Tibial nerve (tissue), 4 donors: ENCODE results near the gene QPRT. TPM values are rescaled to one million over a fixed set of nuclear protein-coding genes. Genes with fewer than 3 reads are reported as not detected.

Source experiments
- total RNA-seq, 4 donors: library from RNA; depleted of rRNA; stranded (reverse); fragments of >200 nt; gene quantifications; one replicate each; pipeline ENCODE4 v1.1.0, GENCODE V29; 2016

The QPRT gene
- total RNA-seq, 4 donors from 2014 or later: 15.3 to 50.4 (median 38.5) TPM

Other genes with a start within 250 kb of the QPRT start
- gene BOLA2, start 224.8 kb upstream of the QPRT start, total RNA-seq: 10 to 100 TPM; 14.2 to 30.3 (median 22.1) TPM
- 10 to 100 TPM in 3 of 4 donors, 1 to 10 TPM in 1; 9.3 to 34.5 (median 16.1) TPM for gene SLX1B, start 224.6 kb upstream of the QPRT start, total RNA-seq
- gene SULT1A4, start 219.3 kb upstream of the QPRT start, total RNA-seq: 10 to 100 TPM in 2 of 4 donors, 1 to 10 TPM in 2; 3.5 to 14.4 (median 9.9) TPM
- gene NPIPB12, start 172.8 kb upstream of the QPRT start, total RNA-seq: 100 to 1,000 TPM in 3 of 4 donors, 10 to 100 TPM in 1; 62.6 to 164 (median 107) TPM
- gene SPN, start 15.9 kb upstream of the QPRT start, total RNA-seq: 1 to 10 TPM; 1.1 to 1.5 (median 1.3) TPM
- gene C16orf54, start 66.8 kb downstream of the QPRT start, total RNA-seq: 1 to 10 TPM in 1 of 4 donors, under 1 TPM in 3; 0.20 to 2.8 (median 0.61) TPM
- not detected for gene ZG16, start 99.1 kb downstream of the QPRT start, total RNA-seq
- gene KIF22, start 111.6 kb downstream of the QPRT start, total RNA-seq: 10 to 100 TPM; 19.9 to 42.8 (median 40.5) TPM
- gene MAZ, start 127.3 kb downstream of the QPRT start, total RNA-seq: 10 to 100 TPM; 40.0 to 75.9 (median 62.0) TPM
- 10 to 100 TPM; 10.0 to 28.4 (median 18.5) TPM for gene PRRT2, start 133.0 kb downstream of the QPRT start, total RNA-seq
- 10 to 100 TPM; 40.8 to 70.7 (median 61.0) TPM for gene PAGR1, start 137.0 kb downstream of the QPRT start, total RNA-seq
- gene MVP, start 141.3 kb downstream of the QPRT start, total RNA-seq: 100 to 1,000 TPM; 113 to 247 (median 177) TPM
- gene CDIPT, start 184.0 kb downstream of the QPRT start, total RNA-seq: 100 to 1,000 TPM in 2 of 4 donors, 10 to 100 TPM in 2; 80.0 to 121 (median 94.8) TPM
- 1 to 10 TPM in 2 of 4 donors, under 1 TPM in 2; 0.84 to 4.9 (median 1.3) TPM for gene SEZ6L2, start 220.4 kb downstream of the QPRT start, total RNA-seq
- gene ASPHD1, start 221.3 kb downstream of the QPRT start, total RNA-seq: 1 to 10 TPM in 3 of 4 donors, under 1 TPM in 1; 0.90 to 5.7 (median 3.9) TPM
- 10 to 100 TPM; 31.0 to 81.0 (median 38.7) TPM for gene KCTD13, start 247.0 kb downstream of the QPRT start, total RNA-seq